GM11168 (cell line): ENCODE measurements around the gene ICAM2.
"Not testable (repeated sequence)": the region's sequence is repeated elsewhere in the genome, so short reads cannot be mapped to it uniquely, and the experiment has no call there.

Experiments used
- in situ Hi-C: fragments of 300-500 bp; cut with MboI; formaldehyde crosslinking; loops from one replicate; pipeline ENCODE4 v1.12.0; 2022; ENCODE audit warnings: low sequenced_read_pairs; ENCODE audit not compliant: unreplicated experiment

The ICAM2 gene

GRCh38 chr17:64016231-64016784, 4.1 kb downstream of the ICAM2 start:
- in situ Hi-C loops = no loop called here

- in situ Hi-C loops = no loop called here
These were observed 5.0 kb downstream of the ICAM2 start for GRCh38 chr17:64015447-64015846.

- in situ Hi-C loops = no loop called here
These were observed 10.6 kb downstream of the ICAM2 start for GRCh38 chr17:64009571-64010402.

GRCh38 chr17:64008830-64009229, 11.6 kb downstream of the ICAM2 start:
- in situ Hi-C loops = no loop called here

- in situ Hi-C loops = no loop called here
These were observed 12.1 kb downstream of the ICAM2 start for GRCh38 chr17:64008346-64008745.

- in situ Hi-C loops = no loop called here
These were observed 12.6 kb downstream of the ICAM2 start for GRCh38 chr17:64007838-64008282.

- in situ Hi-C loops = not testable (repeated sequence)
These were observed 13.2 kb downstream of the ICAM2 start for GRCh38 chr17:64007089-64007837.

GRCh38 chr17:64006361-64007088, 13.9 kb downstream of the ICAM2 start:
- in situ Hi-C loops = no loop called here

GRCh38 chr17:64005734-64006167, 14.7 kb downstream of the ICAM2 start:
- in situ Hi-C loops = no loop called here

GRCh38 chr17:64004903-64005733, 15.3 kb downstream of the ICAM2 start:
- in situ Hi-C loops = no loop called here

GRCh38 chr17:64004218-64004770, 16.1 kb downstream of the ICAM2 start:
- in situ Hi-C loops = no loop called here

- in situ Hi-C loops = no loop called here
These were observed 16.8 kb downstream of the ICAM2 start for GRCh38 chr17:64003526-64004121.

- in situ Hi-C loops = no loop called here
These were observed 17.5 kb downstream of the ICAM2 start for GRCh38 chr17:64002658-64003525.

GRCh38 chr17:64001763-64002529, 18.5 kb downstream of the ICAM2 start:
- in situ Hi-C loops = no loop called here

GRCh38 chr17:64001091-64001579, 19.3 kb downstream of the ICAM2 start:
- in situ Hi-C loops = no loop called here

- in situ Hi-C loops = no loop called here
These were observed 20.5 kb downstream of the ICAM2 start for GRCh38 chr17:63999680-64000531.
